NCI-H524 (cell line): Measurements from ENCODE around the gene MYO18B.

Experiments used
- DNase-seq, 2 experiments: peaks; one replicate each; lab custom pipeline; 2025; lab: John Stamatoyannopoulos, UW

The MYO18B gene

DNA sequence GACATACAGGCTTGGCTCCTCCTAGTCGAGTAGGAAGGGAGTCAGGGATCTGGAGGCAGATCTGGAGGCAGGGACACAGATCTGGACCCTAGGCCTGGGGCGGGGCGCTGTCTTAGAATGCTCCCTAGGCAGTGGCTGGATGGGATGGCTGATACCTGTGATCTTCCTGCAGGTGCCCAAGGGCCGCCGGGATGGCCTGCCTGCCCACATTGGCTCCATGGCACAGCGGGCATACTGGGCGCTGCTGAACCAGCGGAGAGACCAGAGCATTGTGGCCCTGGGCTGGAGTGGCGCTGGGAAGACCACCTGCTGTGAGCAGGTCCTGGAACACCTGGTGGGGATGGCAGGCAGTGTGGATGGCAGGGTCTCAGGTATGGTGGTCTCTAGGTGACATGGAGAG lies 35.4 kb downstream of the MYO18B start:
- DNase-seq: no peak

DNA sequence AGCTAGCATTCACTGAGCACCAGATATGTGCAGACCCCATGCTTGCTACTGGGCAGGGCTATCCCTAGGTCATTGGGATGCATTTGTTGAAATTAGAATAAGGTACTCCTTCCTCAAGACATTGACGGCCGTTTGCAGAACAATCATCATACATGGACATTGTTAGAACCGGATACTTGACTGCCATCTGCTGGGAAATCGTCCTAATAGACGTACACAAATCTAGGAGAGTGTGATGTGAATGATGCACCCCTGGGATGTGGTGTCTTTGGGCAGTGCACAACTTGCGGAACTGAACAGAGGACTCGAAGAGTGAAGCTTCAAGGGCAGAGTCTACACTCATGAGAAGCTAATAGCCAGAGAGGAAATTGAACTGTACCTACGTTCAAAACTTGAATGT lies 35.9 kb downstream of the MYO18B start:
- DNase-seq: peak in 1 of 2 experiments; percentile 69

DNA sequence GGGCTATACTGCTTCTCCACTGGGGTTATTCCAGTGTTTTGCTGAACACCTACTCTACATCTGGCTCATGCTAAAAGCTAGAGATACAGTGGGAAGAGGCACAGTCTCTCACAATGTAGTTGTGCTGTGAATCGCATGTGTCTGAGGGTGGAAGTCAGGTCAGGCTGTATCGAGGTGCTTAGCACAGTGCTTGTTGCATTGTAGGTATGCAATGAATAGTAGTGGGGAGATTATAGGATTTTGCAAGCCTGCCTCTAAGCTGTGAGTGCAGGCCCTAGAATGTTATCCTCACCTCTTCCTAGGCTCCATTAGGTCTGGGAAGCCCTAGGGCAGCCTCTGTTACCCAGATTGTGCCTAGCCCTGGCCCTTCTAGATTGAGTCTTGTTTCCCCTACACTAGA lies 37.4 kb downstream of the MYO18B start:
- DNase-seq: no peak

GRCh38 chr22:25779890-25780289 lies 37.9 kb downstream of the MYO18B start:
- DNase-seq: no peak

GRCh38 chr22:25780673-25781072 lies 38.7 kb downstream of the MYO18B start:
- peak; percentile 71 to 94 for DNase-seq

DNA sequence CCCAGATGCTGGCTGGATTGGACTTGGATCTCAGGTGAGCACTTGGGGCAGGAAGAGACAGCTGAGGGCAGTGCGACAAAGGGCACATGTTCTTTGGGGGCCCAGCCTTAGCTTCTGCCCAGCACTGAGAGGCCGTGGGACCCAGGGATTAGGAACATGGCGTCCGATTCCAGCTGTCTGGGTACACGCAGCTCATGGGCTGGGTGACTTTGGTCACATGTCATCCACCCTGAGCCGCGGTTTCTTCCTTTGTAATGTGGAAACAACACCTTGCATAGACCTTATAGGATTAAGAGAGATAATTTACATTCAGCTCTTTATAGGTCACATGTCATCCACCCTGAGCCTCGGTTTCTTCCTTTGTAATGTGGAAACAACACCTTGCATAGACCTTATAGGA lies 39.8 kb downstream of the MYO18B start:
- DNase-seq: no peak

DNA sequence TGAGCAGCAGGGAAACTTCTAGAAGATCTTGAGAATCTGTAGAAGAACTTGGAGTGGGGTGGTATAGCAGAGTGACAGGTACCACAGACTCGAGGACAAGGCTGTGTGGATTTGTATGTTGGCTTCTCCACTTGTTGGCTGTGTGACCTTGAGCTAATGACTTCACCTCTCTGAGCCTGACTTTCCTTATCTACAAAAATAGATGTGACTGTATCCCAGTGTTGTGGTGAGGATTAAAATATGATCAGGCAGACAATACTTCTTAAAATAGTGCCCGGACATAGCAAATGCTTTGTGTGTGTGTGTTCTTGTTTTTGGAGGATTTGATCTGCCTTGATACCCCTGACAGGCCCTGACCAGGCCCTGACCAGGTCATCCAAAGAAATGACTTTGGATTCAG lies 40.8 kb downstream of the MYO18B start:
- no peak for DNase-seq

- no peak for DNase-seq
These were observed 41.9 kb downstream of the MYO18B start for GRCh38 chr22:25783856-25784255.

DNA sequence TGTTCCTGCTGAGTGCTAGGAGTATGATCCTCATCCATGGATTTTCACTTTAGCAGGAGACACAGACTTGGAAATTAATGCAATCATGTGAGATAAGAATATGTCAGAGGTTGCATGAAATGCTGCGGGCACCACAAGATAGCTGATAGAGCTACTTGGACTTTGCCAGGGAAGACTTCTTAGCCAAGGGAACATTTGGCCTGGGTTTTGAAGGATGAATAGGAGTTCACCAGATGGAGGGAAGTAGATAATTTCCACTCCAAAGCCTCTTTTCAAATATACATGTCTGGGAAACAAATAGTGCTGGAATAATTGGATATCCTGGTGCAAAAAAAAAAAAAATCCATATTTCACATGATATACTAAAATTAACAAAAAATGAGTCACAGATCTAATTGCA lies 44.2 kb downstream of the MYO18B start:
- DNase-seq: no peak

DNA sequence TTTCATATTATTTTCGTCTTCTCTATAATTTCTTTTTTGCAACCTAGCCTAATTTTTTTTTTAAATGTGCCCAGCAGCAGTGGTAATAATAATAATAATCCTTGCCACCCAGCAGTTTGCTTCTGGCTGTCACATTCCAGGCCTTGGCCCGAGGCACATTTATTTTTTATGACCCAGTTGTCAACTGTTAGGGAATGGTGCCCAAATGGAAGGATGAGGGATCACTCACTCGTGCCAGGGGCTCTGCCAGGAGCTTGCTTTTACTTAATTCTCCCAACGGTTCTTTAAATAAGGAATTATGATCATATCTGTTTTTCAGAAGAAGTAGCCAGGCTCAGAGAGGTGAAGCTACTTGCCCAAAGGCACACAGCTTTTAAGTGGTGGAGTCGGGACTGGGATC lies 49.6 kb downstream of the MYO18B start:
- no peak for DNase-seq

DNA sequence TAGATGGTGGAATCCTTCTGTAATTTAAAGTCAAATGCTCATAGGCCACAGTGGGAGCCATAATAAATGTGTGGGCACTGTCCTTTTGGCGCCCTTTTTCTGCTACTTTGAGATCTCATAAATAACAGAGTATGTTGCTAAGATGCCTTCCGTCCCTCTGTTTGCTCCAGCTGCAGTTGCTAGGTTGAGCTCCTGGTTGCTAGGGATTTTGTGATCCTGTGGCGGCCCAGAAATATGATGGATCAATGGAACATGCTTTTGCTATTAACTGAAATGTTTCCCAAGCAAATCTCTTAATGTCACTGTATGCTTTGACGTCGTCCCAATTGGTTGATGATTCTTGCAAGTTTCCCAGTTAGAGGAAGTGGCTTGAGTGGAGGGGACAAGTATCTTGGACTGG lies 53.5 kb downstream of the MYO18B start:
- DNase-seq: peak; percentile 15 to 55

DNA sequence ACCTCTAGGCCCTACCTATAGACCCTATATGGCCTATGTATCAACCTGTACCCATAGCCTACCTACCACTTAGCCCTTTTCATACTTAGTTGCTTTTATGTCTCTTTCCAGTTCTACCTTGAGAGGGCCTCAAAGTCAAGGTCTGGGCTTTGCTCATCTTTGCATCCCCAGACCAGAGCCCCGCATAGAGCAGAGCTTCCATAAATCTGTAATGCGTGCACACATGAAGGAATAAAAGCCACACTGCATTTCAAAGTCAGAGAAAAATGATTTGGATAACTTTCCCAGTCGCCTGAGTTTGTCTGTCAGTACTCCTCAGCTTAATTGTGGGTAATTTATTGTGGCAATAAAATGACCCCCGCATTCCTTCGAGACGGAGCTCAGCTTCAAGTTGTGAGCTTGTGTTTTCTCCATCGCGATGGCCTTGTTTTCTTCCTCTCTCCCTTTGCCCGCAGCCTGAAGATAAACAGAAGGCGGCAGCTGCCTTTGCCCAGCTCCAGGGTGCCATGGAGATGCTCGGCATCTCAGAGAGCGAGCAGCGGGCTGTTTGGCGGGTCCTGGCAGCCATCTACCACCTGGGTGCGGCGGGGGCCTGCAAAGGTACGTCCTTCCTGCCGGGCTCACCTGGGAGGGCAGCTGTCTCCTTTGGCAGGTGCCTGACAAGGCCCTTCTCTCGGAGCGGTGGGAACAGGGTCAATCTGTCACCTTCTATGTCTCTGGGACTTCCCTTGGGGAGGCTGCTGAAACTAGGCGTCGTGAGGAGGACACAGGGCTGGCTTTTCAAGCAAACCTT lies 55.7 kb downstream of the MYO18B start:
- no peak for DNase-seq

DNA sequence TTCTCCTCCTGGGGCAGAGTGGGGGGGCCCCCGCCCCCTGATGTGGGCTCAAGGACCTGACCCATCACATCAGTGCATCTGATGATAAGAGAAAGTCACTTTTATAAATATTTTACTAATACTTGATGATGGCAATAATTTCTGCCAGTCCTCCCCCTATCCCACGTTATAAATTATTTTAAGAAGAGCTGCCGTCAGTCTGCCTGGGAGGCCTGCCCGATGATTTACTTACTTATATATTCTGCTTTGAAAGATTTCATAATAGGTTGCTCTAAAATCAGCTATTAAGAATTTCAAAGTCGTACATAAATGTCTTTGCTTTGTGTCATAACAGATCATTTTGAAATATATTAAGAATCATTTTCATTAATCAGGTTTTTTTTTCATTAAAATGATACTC lies 58.8 kb downstream of the MYO18B start:
- DNase-seq: no peak

- no peak for DNase-seq
These were observed 60.0 kb downstream of the MYO18B start for GRCh38 chr22:25802018-25802417.

- no peak for DNase-seq
These were observed 62.7 kb downstream of the MYO18B start for GRCh38 chr22:25804676-25805075.

DNA sequence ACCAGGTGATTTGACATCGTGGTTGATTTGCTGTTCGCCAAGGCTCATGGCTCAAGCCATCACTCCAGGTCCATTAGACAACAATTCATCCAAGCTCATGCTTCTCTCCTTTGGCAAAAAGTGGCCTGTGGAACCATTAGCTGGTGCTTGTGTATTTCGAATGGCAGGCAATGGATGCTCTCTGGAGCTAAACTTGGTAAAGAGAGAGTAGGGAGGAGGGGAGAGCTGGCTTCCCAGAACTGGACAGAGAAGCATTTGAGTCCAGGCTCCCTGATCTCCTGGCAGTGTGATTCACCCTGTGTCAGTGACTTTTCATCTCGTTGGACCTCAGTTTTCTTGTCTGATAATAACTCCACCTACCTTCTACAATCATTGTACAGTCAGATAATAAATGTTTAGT lies 64.6 kb downstream of the MYO18B start:
- DNase-seq: no peak

DNA sequence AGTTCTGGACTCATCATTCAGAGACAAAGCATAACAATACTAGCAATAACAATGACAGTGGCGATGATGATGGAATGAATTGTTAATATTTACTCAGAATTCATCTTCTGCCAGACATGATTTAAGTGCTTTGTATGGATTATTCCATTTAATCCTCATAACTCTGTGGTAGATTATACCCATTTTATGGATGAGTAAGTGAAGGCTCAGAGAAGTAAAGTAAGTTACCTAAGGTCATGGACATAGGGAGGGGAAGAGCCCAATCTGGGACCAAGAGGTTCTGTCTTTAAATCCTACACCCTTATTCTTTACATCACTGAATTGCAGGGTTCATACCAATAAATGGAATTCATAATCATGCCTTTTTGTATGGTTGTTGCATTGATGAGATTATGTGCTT lies 72.7 kb downstream of the MYO18B start:
- DNase-seq: no peak

DNA sequence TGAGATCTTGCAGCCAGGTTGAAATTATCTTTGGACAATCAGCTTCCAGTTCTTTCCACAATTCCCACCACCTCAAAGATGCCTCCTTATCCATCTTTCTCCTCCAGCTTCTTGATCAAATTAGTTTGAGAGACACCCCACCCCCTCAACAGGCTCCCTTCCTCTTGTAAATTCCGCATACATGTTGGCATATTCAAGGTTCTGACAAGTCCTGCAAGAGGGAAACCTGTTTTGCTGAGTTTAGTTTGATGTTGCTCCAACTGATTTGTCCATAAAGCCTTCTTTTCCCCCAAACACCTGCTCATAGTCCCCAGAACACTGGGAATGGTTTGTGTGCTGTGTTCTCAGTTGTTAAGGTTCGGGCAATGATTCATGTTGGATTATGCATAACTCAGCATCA lies 73.6 kb downstream of the MYO18B start:
- DNase-seq: no peak

- DNase-seq: no peak
These were observed 74.6 kb downstream of the MYO18B start for GRCh38 chr22:25816522-25817059.

GRCh38 chr22:25817092-25817943 lies 75.3 kb downstream of the MYO18B start:
- no peak for DNase-seq

DNA sequence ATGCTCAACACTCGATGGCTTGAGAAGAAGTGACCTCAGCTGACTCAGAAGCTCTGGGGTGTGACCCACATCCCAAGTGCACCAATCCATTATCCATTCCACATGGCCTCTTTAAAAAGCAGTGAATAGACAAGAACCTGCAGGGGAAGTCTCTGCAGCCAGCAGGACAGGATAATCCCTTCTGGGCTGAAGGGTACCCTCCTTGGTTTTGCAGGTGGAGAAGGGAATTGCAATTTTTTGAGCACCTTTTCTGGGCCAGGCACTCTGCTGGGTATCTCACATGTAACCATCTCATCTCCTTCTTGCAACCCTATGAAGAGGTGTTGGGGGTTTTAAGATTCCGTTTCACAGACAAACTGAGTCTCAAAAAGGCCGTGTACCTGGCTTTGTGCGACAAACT lies 76.6 kb downstream of the MYO18B start:
- no peak for DNase-seq

DNA sequence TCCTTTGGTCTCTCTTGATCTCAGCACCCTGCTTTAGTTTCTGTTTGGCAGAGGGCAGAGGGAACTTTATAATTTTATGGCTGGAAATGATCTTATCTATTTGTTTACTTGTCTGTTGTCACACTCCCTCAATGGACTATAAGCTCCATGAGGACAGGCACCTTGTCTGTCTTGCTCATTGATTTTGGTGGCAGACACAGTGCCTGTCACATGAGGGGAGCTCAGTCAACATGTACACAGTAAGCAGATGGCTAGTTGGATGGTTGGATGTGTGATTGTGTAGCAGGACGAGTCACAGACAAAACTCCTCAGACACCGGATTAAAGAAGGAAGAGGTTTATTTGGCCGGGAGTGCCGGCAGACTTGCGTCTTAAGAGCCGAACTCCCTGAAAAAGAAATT lies 80.4 kb downstream of the MYO18B start:
- no peak for DNase-seq

GRCh38 chr22:25823276-25823675 lies 81.3 kb downstream of the MYO18B start:
- no peak for DNase-seq
